Muscle of leg (tissue), 11 donors: ENCODE results near the gene RPP25L. TPM values are rescaled to one million over a fixed set of nuclear protein-coding genes. Genes with fewer than 3 reads are reported as not detected.

ENCODE experiments used
- DNase-seq: peaks from one replicate; pipeline ENCODE4 v3.0.0; 2013
- H3K27ac ChIP-seq: one replicate; pipeline ENCODE4 v1.5.1; 2013; ENCODE audit warnings: mild to moderate bottlenecking, low read length, control low read depth
- H3K27me3 ChIP-seq: one replicate; pipeline ENCODE4 v1.6.1; 2013; ENCODE audit warnings: low read length; ENCODE audit not compliant: control insufficient read depth, insufficient read depth
- H3K36me3 ChIP-seq: one replicate; pipeline ENCODE4 v1.6.1; 2013; ENCODE audit warnings: low read length; ENCODE audit not compliant: control insufficient read depth, insufficient read depth
- H3K4me1 ChIP-seq: one replicate; pipeline ENCODE4 v1.6.1; 2013; ENCODE audit warnings: low read length; ENCODE audit not compliant: control insufficient read depth, insufficient read depth
- H3K4me3 ChIP-seq: one replicate; pipeline ENCODE4 v1.5.1; 2013; ENCODE audit warnings: low read length, control low read depth
- H3K9me3 ChIP-seq: replicated peaks from 2 replicates; pipeline ENCODE4 v1.6.1; 2013; ENCODE audit warnings: low read depth, low read length; ENCODE audit not compliant: control insufficient read depth
- WGBS: methylation state at CpG from one replicate; pipeline ENCODE4 v1.1.5; 2013; ENCODE audit warnings: missing lambda C conversion rate; ENCODE audit not compliant: insufficient coverage; 5-methylcytosine and 5-hydroxymethylcytosine counted together
- polyA plus RNA-seq, 8 donors: library from polyadenylated mRNA; unstranded; fragments of 120-200 nt; gene quantifications; one replicate each; pipeline versions ENCODE4 v1.2.1 to v1.2.3, GENCODE V29; 2013; ENCODE audit warnings: inconsistent platforms in 1 of 8, low replicate concordance in 1 of 8; ENCODE audit not compliant: insufficient read length in 8 of 8, insufficient read depth in 1 of 8
- total RNA-seq: library from RNA; stranded (reverse); fragments of 120-200 nt; gene quantifications from one replicate; pipeline ENCODE4 v1.2.4, GENCODE V29; 2013

RPP25L gene
- total and polyA plus RNA-seq, 9 donors, result 20.4 to 26.1 (median 22.1) TPM

DNA sequence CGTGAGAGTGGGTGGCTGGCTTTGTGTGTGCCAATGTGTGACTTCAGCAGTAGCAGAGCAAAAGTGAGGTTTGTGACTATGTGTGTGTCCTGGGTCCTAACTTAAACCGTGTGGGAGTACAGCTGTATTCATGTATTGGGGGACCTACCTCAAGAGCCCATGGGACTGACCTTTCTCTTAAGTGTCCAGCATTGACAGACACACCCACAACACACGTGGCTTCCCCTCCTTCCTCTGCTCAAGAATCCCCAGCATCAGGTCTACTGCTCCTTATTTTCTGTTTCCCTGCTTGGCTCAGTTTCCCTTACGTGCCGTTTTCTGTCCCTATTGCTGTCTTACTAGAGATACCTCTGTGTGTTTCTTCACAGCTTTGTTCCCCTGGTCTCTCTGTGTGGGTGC, 40.7 kb upstream of the RPP25L start:
- Histone ChIP-seq H3K27me3 (no peaks in the 10 kb centered on the region), H3K4me3 (peak overlapping the region; percentile 52), H3K27ac (peak overlapping the region; percentile 94), H3K4me1 (peaks cover 58% of the 10 kb centered on the region), H3K9me3 (no peaks in the 10 kb centered on the region), H3K36me3 (peaks cover 44% of the 10 kb centered on the region)
- 12% methylated on average over 4 of the region's 5 CpGs for WGBS
- peak; percentile 63 for DNase-seq

DNA sequence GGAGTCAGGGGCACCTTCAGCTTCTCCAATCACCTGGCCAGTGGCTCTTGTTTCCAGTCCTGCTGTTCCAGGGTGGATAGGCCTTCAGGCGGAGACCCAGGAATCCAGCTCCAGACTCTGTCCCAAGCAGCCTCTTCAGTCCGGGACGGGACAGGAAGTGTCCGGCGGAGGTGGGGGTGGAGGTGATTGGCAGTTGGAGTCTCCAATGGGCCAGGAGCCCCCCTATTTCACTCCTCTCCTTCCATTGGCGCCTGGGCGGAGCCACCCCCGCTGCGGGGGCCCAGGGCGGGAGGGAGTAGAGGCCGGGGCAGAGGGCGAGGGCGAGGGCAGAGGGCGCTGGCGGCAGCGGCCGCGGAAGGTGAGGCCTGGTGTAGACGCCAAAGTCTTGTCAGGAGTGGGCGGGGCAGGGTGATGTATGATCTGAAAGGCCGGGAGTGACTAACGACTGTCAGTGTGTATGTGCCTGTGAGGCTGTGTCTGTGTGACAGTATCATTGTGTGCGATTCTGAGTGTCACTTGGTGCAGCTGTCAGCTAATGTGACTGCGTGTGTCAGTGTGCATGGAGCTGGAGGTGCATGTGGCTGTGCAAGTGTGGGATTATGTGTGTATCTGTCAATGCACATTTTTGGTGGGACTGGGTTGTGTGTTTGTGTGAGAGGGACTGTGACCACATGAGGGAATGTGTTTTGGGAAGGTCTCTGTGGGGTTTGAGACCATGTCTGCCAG, 40.1 kb upstream of the RPP25L start, which contains the start of gene IL11RA:
Gene IL11RA (plus strand): TSS at position 310 of the 726 bp plus-strand sequence. CDS start 3,033 bp downstream, outside the sequence.
- peaks cover 38% of the 10 kb centered on the region for H3K36me3 ChIP-seq
- H3K27me3 ChIP-seq, result no peaks in the 10 kb centered on the region
- peak within 1 kb of the TSS; percentile 52 for H3K4me3 ChIP-seq
- DNase-seq, result peak; percentile 98
- H3K9me3 ChIP-seq, result no peaks in the 10 kb centered on the region
- WGBS, result 0% methylated on average over 14 of the region's 24 CpGs
- peak within 1 kb of the TSS; percentile 94 for H3K27ac ChIP-seq
- peaks cover 63% of the 10 kb centered on the region for H3K4me1 ChIP-seq

DNA sequence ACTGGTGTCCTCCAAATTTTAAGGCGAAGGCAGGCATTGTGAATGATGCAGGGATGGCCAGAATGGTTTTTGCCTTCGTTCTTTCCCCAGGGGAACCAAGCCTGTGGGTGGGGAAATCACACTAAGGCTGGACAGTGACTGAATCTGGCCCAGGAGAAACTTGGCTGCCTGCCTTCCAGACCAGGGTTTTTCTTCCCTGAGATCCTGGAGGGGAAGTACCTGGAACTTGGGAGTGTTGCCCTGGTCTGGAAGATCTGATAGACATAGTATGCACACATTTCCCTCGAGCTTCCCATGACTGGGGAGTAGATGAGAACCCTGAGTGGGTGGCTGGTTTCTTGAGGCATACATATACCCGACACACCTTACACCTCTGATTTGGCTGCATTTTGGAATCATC, 39.4 kb upstream of the RPP25L start:
- Histone ChIP-seq H3K27me3 (no peaks in the 10 kb centered on the region), H3K27ac (peak overlapping the region; percentile 94), H3K4me1 (peaks cover 66% of the 10 kb centered on the region), H3K4me3 (peak overlapping the region; percentile 52), H3K9me3 (no peaks in the 10 kb centered on the region), H3K36me3 (peaks cover 32% of the 10 kb centered on the region)
- 25% methylated on average over 2 of the region's 4 CpGs for WGBS
- peak; percentile 63 for DNase-seq

DNA sequence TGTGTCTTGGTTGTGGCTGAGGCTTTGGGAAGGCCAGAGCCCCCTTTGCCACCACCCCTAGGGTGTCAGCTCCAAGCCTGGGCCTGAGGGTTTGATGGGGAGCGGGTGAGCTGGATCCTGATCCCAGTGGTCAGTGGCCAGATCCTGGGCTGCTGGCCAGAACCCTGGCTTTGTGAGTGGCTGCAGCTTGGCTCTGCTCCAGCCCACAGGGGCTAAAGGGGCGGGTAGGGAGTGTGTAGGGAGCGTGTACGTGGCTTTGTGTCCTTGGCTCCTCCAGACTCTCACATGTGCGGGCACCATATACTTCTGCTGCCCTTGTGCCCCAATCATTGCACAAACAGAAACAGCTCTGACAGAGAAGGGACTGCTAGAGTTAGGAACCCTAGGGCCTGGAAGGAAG, 38.9 kb upstream of the RPP25L start:
- H3K9me3 ChIP-seq, result no peaks in the 10 kb centered on the region
- 80% methylated on average over 1 of the region's 5 CpGs for WGBS
- H3K27me3 ChIP-seq, result no peaks in the 10 kb centered on the region
- no peak overlapping the region for H3K27ac ChIP-seq
- no peak overlapping the region for H3K4me3 ChIP-seq
- DNase-seq, result no peak
- H3K36me3 ChIP-seq, result peaks cover 29% of the 10 kb centered on the region
- H3K4me1 ChIP-seq, result peaks cover 70% of the 10 kb centered on the region

DNA sequence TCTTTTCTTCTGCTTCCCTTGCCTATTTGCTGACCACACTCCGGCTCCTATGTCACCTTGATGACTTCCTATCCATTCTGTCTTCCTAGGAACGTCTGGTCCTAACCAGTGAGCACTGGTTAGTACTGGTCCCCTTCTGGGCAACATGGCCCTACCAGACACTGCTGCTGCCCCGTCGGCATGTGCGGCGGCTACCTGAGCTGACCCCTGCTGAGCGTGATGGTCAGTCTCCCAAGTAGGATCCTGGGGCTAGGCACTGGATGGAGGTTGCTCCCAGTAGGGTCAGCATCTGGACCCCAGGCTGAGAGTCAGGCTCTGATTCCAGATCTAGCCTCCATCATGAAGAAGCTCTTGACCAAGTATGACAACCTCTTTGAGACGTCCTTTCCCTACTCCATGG, 36.8 kb upstream of the RPP25L start:
- no peak overlapping the region for H3K27ac ChIP-seq
- no peak for DNase-seq
- 87% methylated on average over 8 of the region's 8 CpGs for WGBS

DNA sequence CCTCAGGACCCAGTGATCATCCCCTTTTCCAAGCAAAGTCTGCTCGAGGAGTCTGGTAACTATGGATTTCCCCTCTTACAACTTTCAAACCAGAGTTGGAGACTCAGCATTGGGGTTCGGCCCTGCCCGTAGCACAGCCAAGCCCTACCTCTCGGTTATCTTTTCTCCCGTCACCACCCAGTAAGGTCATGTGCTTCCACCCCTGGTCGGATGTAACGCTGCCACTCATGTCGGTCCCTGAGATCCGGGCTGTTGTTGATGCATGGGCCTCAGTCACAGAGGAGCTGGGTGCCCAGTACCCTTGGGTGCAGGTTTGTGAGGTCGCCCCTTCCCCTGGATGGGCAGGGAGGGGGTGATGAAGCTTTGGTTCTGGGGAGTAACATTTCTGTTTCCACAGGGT, 35.8 kb upstream of the RPP25L start:
- no peak for DNase-seq
- Histone ChIP-seq H3K36me3 (peaks cover 26% of the 10 kb centered on the region), H3K27me3 (no peaks in the 10 kb centered on the region), H3K9me3 (no peaks in the 10 kb centered on the region), H3K27ac (no peak overlapping the region), H3K4me1 (peaks cover 39% of the 10 kb centered on the region), H3K4me3 (peak overlapping the region; percentile 84)
- 79% methylated on average over 8 of the region's 10 CpGs for WGBS

More for the DNA sequence above, 36.8 kb upstream of the RPP25L start:
- Histone ChIP-seq H3K27me3 (no peaks in the 10 kb centered on the region), H3K9me3 (no peaks in the 10 kb centered on the region), H3K4me1 (peaks cover 49% of the 10 kb centered on the region), H3K36me3 (peaks cover 26% of the 10 kb centered on the region), H3K4me3 (no peak overlapping the region)

DNA sequence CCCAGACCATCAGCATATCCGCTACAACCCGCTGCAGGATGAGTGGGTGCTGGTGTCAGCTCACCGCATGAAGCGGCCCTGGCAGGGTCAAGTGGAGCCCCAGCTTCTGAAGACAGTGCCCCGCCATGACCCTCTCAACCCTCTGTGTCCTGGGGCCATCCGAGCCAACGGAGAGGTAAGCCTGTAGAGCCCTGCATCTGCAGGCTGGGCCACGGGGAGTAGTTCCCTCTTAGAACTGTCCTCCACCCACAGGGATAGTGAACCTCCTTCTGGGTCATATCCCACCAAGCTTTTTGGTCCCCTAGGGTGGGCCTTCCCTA, 35.1 kb upstream of the RPP25L start:
- H3K4me3 ChIP-seq, result peak overlapping the region; percentile 84
- H3K27ac ChIP-seq, result peak overlapping the region; percentile 94
- DNase-seq, result no peak
- no peaks in the 10 kb centered on the region for H3K9me3 ChIP-seq
- WGBS, result 4% methylated on average over 6 of the region's 8 CpGs
- peaks cover 33% of the 10 kb centered on the region for H3K4me1 ChIP-seq
- H3K36me3 ChIP-seq, result peaks cover 26% of the 10 kb centered on the region
- no peaks in the 10 kb centered on the region for H3K27me3 ChIP-seq

DNA sequence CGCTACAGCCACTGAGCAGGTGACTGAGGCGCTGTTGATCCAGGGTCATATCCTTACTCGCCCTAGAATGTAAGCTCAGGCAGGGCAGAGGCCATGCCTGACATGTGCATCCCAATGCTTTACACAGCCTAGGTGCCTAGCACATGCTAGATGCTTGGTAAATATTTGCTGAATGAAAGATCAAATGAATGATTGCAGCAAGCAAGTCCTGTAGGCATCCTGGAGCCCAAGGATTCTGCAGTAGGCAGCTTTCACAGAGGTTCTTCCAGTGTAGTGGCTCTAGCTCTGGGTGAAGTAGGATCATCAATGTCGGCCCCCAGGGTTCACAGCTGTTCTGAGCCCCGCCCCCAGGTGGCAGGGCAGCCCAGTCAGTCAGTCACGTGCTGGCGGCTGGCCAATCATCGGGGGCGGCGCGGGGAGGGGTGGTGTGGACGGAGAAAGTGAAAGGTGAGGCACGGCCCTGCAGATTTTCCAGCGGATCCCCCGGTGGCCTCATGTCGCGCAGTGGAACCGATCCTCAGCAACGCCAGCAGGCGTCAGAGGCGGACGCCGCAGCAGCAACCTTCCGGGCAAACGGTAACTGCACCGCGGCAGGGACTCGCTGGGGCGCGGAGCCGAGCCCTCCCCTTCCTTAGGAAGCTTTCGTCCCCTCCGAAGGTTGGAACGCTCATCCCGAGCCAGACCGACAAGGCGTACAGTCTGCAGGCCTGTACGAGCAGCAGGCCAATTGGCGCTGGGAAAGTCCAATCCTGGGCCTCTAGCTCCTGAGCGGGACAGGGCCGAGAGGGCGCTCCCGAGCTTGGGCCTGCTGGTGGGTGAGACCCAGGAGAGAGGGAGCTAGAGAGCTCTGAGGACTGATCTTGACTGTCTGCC, 34.5 kb upstream of the RPP25L start, which contains the start of gene GALT:
Gene GALT (plus strand): TSS at position 465 of the 873 bp plus-strand sequence. CDS start 30 bp downstream, at position 495.
- H3K4me3 ChIP-seq, result peak within 1 kb of the TSS; percentile 84
- peaks cover 28% of the 10 kb centered on the region for H3K4me1 ChIP-seq
- peaks cover 26% of the 10 kb centered on the region for H3K36me3 ChIP-seq
- no peaks in the 10 kb centered on the region for H3K9me3 ChIP-seq
- WGBS, result 2% methylated on average over 37 of the region's 43 CpGs
- H3K27ac ChIP-seq, result peak within 1 kb of the TSS; percentile 94
- peak; percentile 94 for DNase-seq
- H3K27me3 ChIP-seq, result no peaks in the 10 kb centered on the region

DNA sequence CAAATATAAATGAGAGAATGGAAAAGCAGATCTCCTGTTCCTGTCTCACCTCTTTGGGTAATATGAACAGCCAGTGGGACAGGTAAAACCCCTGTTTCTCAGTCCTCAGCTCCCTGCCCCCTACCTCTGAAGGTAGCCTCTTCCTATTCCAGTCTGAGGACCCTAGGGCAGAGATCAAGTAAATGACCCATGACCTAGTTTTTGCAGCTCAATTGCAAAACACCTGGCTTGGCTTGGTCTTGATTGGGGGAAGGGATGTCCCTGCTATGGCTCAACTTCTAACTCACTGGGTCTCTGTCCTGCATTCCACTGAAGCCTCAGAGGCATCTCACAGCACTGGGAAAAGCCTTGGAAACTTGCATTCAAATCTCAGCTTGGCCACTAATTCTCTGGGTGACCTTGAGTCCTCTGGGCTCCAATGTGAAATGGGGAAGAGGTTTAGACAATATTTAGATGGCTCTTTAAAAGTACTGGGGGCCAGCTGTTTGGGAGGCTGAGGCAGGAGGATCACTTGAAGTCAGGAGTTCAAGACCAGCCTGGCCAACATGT, 32.9 kb upstream of the RPP25L start:
- Histone ChIP-seq H3K27ac (no peak overlapping the region), H3K9me3 (no peaks in the 10 kb centered on the region), H3K4me3 (no peak overlapping the region), H3K27me3 (no peaks in the 10 kb centered on the region), H3K4me1 (peaks cover 20% of the 10 kb centered on the region), H3K36me3 (peaks cover 22% of the 10 kb centered on the region)
- DNase-seq, result no peak

DNA sequence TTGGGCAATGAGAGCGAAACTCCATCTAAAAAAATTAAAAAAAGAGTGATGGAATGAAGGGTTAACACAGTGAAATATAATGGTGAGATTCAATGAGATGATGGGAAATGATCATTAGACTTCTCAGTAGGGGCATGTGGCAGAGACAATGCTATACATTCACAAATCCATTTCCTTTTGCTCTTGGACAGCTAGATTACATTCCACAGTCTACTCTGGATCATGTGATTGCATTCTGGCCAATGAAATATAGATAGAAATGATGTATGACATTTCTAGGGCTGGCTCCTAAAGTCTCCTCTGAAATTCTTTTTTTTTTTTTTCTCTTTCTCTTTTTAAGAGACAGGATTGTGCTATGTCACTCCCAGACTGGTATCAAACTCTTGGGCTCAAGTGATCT, 30.8 kb upstream of the RPP25L start:
- Histone ChIP-seq H3K36me3 (no peaks in the 10 kb centered on the region), H3K4me3 (no peak overlapping the region), H3K9me3 (no peaks in the 10 kb centered on the region), H3K27ac (no peak overlapping the region), H3K4me1 (peaks cover 20% of the 10 kb centered on the region), H3K27me3 (no peaks in the 10 kb centered on the region)
- no CpG with 5 or more reads among the region's 1 CpG for WGBS
- DNase-seq, result no peak
